ENCODE measurements around the gene GPC6.

GPC6 gene

GRCh38 chr13:94344126-94344818, 1117.7 kb downstream of the GPC6 start:
- DNase-seq, result no peak

GRCh38 chr13:94345374-94346195, 1119.0 kb downstream of the GPC6 start:
- no peak for DNase-seq

DNA sequence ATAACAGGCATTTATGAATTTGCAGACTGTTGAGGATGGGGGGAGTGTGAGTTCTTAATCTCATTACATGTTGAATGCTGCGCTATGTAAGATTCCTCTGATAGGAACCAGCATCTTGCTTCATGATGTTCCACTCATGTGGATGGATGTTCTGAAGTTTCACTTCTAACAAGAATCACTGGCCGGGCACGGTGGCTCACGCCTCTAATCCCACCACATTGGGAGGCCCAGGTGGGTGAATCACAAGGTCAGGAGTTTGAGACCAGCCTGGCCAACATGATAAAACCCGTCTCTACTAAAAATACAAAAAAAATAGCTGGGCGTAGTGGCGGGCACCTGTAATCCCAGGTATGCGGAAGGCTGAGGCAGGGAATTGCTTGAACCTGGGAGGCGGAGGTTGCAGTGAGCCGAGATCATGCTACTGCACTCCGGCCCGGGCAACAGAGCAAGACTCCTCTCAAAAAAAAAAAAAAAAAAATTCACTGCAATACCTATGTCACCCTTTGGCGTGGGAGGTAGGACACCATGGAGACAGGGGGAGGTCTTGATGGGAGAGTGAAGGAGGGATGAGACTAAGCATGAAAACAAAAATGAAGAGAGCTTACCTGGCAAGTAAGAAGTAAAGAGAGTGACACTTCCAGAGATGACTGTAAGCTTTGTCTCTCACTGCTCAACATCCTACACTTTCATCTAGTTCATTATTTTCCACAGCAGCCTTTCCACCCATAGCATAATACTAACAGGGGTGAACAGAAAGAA, 1119.8 kb downstream of the GPC6 start:
- no peak for DNase-seq

- DNase-seq, result no peak
Measured at GRCh38 chr13:94351292-94351990, 1124.8 kb downstream of the GPC6 start.

GRCh38 chr13:94352057-94352456, 1125.5 kb downstream of the GPC6 start:
- no peak for DNase-seq

DNA sequence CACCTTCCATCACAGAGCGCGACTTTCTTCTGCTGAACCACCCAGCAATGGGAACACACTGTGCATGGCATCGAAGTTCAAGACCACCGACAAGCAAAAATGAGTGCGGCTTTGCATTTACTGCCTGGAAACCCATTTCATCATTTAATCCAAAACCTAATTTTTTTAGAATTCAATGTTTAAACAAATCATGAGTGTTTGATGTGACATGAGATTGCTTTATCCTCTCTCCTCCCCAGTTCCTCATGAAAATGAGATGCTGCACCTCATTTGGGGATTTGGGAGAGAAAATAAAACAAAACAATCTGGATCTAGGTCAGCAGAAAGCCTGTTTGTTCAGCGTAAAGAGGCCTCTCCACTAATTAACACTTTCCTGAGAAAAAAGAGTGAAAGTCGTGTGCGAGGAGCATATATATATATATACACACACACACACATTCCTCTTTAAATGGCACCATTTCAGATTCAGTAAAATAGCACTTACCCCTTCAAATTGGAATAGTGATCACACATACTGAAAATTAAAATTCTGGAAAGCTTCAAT, 1126.6 kb downstream of the GPC6 start:
- no peak for DNase-seq

DNA sequence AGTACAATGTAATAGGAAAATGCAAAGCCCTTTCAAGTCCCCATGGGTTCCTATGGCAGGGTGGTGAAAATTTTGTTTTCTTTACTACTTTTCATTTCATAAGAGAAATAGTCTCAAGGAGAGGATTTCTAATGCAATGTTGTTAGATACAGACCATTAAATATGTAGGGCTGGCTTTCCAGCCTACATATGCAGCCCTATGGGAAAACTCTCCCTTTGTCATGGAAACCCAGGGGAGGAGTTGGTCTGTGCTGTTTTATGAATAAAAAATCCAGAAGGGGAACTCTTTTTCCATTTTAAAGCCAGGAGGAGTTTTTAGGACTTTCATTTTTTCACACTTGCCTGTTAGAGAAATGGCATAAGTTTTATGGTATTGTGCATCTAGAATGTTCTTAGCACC, 1133.3 kb downstream of the GPC6 start:
- DNase-seq, result no peak

- peak; percentile 26 for DNase-seq
Measured at GRCh38 chr13:94362411-94362909, 1135.9 kb downstream of the GPC6 start.

DNA sequence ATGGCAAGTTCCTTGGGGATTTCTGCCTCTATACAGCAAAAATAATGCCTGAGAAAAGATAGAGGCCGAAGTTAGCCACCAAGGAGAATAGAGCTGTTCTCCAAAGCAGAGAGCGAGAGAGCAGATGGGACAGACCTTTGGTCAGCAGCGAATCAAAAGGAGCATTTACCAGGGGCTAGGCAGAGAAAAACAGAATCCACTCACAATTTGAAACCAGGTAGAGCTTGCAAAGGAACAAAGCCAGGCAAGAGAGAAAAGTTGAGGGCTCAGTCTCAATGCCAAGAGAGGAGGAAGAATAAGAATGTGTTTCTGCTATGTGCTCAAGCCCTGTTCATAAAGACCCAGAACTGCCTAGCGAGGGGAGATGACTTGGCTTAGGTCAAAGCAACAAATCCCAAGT, 1140.1 kb downstream of the GPC6 start:
- DNase-seq, result no peak

DNA sequence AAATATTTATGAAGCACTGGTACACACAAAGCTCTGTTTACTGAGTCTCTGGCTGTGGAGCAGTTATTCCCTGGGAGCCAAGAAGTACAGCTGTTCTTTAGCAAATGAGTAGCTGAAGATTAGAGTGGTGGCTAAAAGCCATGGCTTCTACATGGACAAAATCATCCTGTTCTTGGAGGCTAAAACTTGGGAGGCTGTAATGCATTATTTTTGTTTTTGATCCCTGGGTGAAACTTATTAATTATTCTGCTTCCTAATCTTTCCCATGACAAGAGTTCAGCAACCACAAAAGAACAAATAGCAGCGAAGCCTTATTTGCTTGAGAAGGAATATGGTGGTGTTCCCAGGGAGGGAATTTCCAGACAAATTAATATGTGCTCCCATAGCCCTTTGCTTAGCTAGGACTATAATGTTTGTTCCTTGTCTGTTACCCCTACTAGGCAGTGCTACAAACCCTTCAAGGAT, 1143.4 kb downstream of the GPC6 start:
- no peak for DNase-seq

- no peak for DNase-seq
Measured at GRCh38 chr13:94371855-94372254, 1145.2 kb downstream of the GPC6 start.

DNA sequence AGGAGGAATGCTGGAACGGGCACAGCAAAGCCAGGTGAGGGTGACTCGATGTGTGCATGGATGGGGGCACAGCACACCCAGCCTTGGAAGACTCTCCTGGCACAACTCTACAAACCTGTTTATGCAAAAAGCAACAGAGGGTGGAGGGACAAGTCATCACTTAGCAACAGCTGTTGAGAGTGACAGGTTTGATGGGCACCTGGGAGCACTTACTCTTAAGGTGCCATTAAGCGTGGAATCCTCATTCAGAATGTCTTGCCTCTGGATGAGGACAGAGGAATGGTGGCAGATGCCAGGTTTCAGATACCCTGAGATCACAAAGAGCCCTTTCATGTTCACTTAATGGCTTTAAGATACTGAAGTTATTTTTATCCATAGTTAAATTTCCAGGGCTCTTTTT, 1155.9 kb downstream of the GPC6 start:
- no peak for DNase-seq

DNA sequence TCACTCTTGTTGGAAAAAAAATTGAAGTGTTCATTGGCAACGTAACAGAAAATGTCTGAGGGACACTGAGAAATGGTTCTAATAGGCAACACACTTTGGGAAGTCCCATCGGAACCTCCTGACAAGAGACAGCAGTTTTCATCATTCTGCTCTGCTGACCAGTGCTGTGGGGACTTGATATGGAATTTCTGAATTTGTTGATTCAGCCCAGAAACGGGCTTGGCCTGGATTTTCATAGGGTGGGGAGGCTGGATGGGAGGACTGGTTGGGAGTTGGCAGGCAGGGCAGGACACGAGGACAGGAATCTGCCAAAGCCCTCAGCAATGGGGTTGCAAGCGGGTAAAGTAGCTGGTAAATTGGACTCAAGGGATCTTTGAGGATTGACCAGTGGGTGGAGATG, 1156.4 kb downstream of the GPC6 start:
- no peak for DNase-seq

- DNase-seq, result no peak
Measured at GRCh38 chr13:94384231-94384905, 1157.8 kb downstream of the GPC6 start.

GRCh38 chr13:94387047-94387446, 1160.4 kb downstream of the GPC6 start:
- no peak for DNase-seq

DNA sequence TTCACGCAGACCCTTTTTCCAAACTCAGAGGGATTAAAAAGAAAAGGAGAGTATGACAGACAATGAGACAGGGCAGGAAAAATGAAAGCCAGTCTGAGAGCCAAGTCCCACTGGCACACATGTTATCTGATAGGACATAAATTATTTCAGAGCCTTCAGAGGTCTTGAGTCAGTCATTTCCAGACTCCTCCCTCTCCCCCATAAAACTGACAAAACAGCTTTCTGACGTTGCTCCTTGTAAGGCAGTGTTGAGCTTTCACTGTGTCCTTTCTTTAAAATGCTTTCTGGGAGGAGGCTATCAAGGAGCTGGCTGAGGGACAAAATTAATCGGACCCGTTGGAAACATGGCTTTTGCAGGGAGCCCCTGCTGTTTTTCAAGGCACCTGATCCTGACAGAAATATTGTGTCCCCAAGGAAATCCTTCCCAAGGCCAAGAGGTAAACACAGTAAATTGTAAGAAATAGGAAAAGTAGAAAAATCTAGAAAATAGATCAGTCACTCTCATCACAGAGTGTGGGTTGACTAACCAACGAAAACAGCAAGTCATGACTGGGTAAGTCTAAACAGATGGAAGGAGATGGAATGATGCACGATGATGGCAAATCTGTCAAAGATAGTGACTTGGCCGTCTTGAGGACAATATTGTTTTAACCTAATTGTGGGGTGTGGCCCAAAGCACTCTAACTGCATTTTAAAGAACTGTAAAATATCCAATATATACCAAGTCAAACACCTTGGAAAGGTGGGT, 1163.2 kb downstream of the GPC6 start:
- no peak for DNase-seq

GRCh38 chr13:94390881-94391280, 1164.3 kb downstream of the GPC6 start:
- no peak for DNase-seq

GRCh38 chr13:94394723-94395122, 1168.1 kb downstream of the GPC6 start:
- no peak for DNase-seq

GRCh38 chr13:94395860-94396259, 1169.3 kb downstream of the GPC6 start:
- DNase-seq, result no peak

- no peak for DNase-seq
Measured at GRCh38 chr13:94399812-94400211, 1173.2 kb downstream of the GPC6 start.

- no peak for DNase-seq
Measured at GRCh38 chr13:94400874-94401273, 1174.3 kb downstream of the GPC6 start.

Measured in NCI-H1048 (cell line).